ENCODE measurements around the gene ALK. TPM values are rescaled to one million over a fixed set of nuclear protein-coding genes. Genes with fewer than 3 reads are reported as not detected.

Gene ALK
- total RNA-seq, 2 experiments from 2014 or later, result not detected

GRCh38 chr2:29620890-29621289, 300.5 kb downstream of the ALK start:
- CTCF ChIA-PET, result no interaction called here
- DNase-seq (no peak), ATAC-seq (no peak)
- no peak for TF ChIP-seq CTCF (IDR thresholded peaks at IDR 0.05)
- Mint-ChIP-seq H3K36me3 (ENCODE audit: low read depth) (no peaks in the 10 kb centered on the region), H3K27me3 (peaks cover 12% of the 10 kb centered on the region), H3K9me3 (no peaks in the 10 kb centered on the region), H3K27ac (no peak overlapping the region), H3K4me1 (ENCODE audit: low read depth) (no peaks in the 10 kb centered on the region), H3K4me3 (no peak overlapping the region)
- intact Hi-C loops (cut with micrococcal nuclease), result no loop called here
- POLR2A ChIA-PET, result no interaction called here

GRCh38 chr2:29619689-29620088, 301.7 kb downstream of the ALK start:
- POLR2A ChIA-PET, result no interaction called here
- Mint-ChIP-seq H3K27me3 (peaks cover 12% of the 10 kb centered on the region), H3K4me3 (no peak overlapping the region), H3K36me3 (ENCODE audit: low read depth) (no peaks in the 10 kb centered on the region), H3K4me1 (ENCODE audit: low read depth) (no peaks in the 10 kb centered on the region), H3K27ac (no peak overlapping the region), H3K9me3 (no peaks in the 10 kb centered on the region)
- CTCF ChIA-PET, result no interaction called here
- no peak for ATAC-seq
- intact Hi-C loops (cut with micrococcal nuclease), result no loop called here
- TF ChIP-seq CTCF (IDR thresholded peaks at IDR 0.05), result no peak
- DNase-seq, result no peak

DNA sequence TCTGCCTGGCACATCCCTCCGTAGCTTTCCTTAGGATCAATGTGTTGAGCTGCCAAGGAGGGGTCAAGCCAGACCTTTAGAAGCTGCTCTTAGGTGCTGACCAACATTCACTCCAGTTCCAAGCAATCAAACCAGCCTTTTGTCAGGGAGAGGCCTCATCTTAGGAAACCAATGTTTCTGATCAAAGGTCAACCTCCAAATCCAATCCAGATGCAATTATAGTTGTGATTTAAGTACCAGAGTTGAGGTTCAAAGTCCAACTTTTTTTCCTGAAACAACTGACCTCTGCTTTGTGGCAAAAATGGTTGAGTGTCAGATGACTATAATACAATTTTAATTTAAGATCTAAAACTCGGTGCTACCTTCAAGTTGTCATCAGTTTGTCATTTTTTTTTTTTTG, 303.4 kb downstream of the ALK start:
- H3K4me3 Mint-ChIP-seq, result no peak overlapping the region
- no peaks in the 10 kb centered on the region for H3K9me3 Mint-ChIP-seq

GRCh38 chr2:29617351-29617750, 304.0 kb downstream of the ALK start:
- no peaks in the 10 kb centered on the region for H3K9me3 Mint-ChIP-seq
- no peaks in the 10 kb centered on the region for H3K36me3 Mint-ChIP-seq (ENCODE audit: low read depth)
- ChIA-PET CTCF (no interaction called here), POLR2A (no interaction called here)
- intact Hi-C loops (cut with micrococcal nuclease), result no loop called here
- no peak for TF ChIP-seq CTCF (IDR thresholded peaks at IDR 0.05)
- H3K27ac Mint-ChIP-seq, result no peak overlapping the region
- no peak overlapping the region for H3K4me3 Mint-ChIP-seq
- peaks cover 16% of the 10 kb centered on the region for H3K27me3 Mint-ChIP-seq
- H3K4me1 Mint-ChIP-seq (ENCODE audit: low read depth), result no peaks in the 10 kb centered on the region
- no peak for ATAC-seq
- no peak for DNase-seq

More for the DNA sequence above, 303.4 kb downstream of the ALK start:
- ATAC-seq (no peak), DNase-seq (no peak)
- TF ChIP-seq CTCF (IDR thresholded peaks at IDR 0.05), result no peak
- H3K4me1 Mint-ChIP-seq (ENCODE audit: low read depth), result no peaks in the 10 kb centered on the region
- peaks cover 16% of the 10 kb centered on the region for H3K27me3 Mint-ChIP-seq
- intact Hi-C loops (cut with micrococcal nuclease), result no loop called here
- ChIA-PET CTCF (no interaction called here), POLR2A (no interaction called here)
- H3K36me3 Mint-ChIP-seq (ENCODE audit: low read depth), result no peaks in the 10 kb centered on the region
- no peak overlapping the region for H3K27ac Mint-ChIP-seq

GRCh38 chr2:29616569-29616968, 304.8 kb downstream of the ALK start:
- TF ChIP-seq CTCF (IDR thresholded peaks at IDR 0.05), result no peak
- Mint-ChIP-seq H3K27me3 (peaks cover 14% of the 10 kb centered on the region), H3K4me3 (no peak overlapping the region), H3K27ac (no peak overlapping the region), H3K36me3 (ENCODE audit: low read depth) (no peaks in the 10 kb centered on the region), H3K4me1 (ENCODE audit: low read depth) (no peaks in the 10 kb centered on the region), H3K9me3 (no peaks in the 10 kb centered on the region)
- POLR2A ChIA-PET, result interaction anchor here (0.6 to 0.7 kb wide), 2 partner anchors 9 to 171 kb away, joined by 3 read pairs; no protein-coding TSS in a partner anchor
- ATAC-seq (no peak), DNase-seq (no peak)
- intact Hi-C loops (cut with micrococcal nuclease), result no loop called here
- CTCF ChIA-PET, result no interaction called here
